GM19372 (cell line): ENCODE data around the gene RRAD.
"Not testable (repeated sequence)": the region's sequence is repeated elsewhere in the genome, so short reads cannot be mapped to it uniquely, and the experiment has no call there.

Experiments
- ATAC-seq: cut with Tn5 transposase; IDR thresholded peaks from one replicate; pipeline ENCODE4 v1.9.1; 2021; ENCODE audit warnings: mild to moderate bottlenecking, low read depth, moderate library complexity; ENCODE audit not compliant: unreplicated experiment

Gene RRAD

GRCh38 chr16:66925322-66925840 lies at the start of gene RRAD:
TSS of gene RRAD (minus strand) at chr16:66925535. CDS start at chr16:66925179, 356 bp downstream.
- ATAC-seq, result no peak

GRCh38 chr16:66974932-66975246 lies 49.6 kb upstream of the RRAD start:
- ATAC-seq, result not testable (repeated sequence)

GRCh38 chr16:66974156-66974931 lies 49.0 kb upstream of the RRAD start:
- not testable (repeated sequence) for ATAC-seq

- no peak for ATAC-seq
These were observed 48.4 kb upstream of the RRAD start for GRCh38 chr16:66973716-66974115.

- ATAC-seq, result no peak
These were observed 47.6 kb upstream of the RRAD start for GRCh38 chr16:66972983-66973382.

GRCh38 chr16:66970775-66971720 lies 45.7 kb upstream of the RRAD start:
- no peak for ATAC-seq

- no peak for ATAC-seq
These were observed 43.5 kb upstream of the RRAD start for GRCh38 chr16:66968847-66969246.

- ATAC-seq, result no peak
These were observed 38.7 kb upstream of the RRAD start for GRCh38 chr16:66964049-66964448.

- no peak for ATAC-seq
These were observed 36.6 kb upstream of the RRAD start for GRCh38 chr16:66961914-66962313.

GRCh38 chr16:66961065-66961744 lies 35.9 kb upstream of the RRAD start, which contains the start of gene CES3:
TSS of gene CES3 (plus strand) at chr16:66961266. CDS start at chr16:66961308, 42 bp downstream.
- no peak for ATAC-seq

GRCh38 chr16:66960270-66960669 lies 34.9 kb upstream of the RRAD start:
- ATAC-seq, result no peak

GRCh38 chr16:66959704-66960161 lies 34.4 kb upstream of the RRAD start:
- no peak for ATAC-seq

GRCh38 chr16:66958857-66959703 lies 33.7 kb upstream of the RRAD start:
- no peak for ATAC-seq

GRCh38 chr16:66956154-66956457 lies 30.8 kb upstream of the RRAD start:
- ATAC-seq, result not testable (repeated sequence)

GRCh38 chr16:66955363-66956153 lies 30.2 kb upstream of the RRAD start:
- ATAC-seq, result not testable (repeated sequence)

- no peak for ATAC-seq
These were observed 28.8 kb upstream of the RRAD start for GRCh38 chr16:66954097-66954659.

GRCh38 chr16:66953462-66954096 lies 28.2 kb upstream of the RRAD start:
- no peak for ATAC-seq

GRCh38 chr16:66952430-66953110 lies 27.2 kb upstream of the RRAD start:
- ATAC-seq, result no peak
